Tibial nerve (tissue), 4 donors: ENCODE measurements around the gene CFAP221.

Experiments
- CTCF ChIP-seq, 5 experiments: fragments of 200-600 bp in 3 of 5; fragments of 450-650 bp in 2 of 5; sonication (generic) in 3 of 5; IDR thresholded peaks; one replicate each; pipeline ENCODE4 v1.5.1; 2016 to 2019; ENCODE audit warnings: antibody characterized with exemption in 5 of 5, mild to moderate bottlenecking in 3 of 5, moderate library complexity in 2 of 5
- EP300 ChIP-seq, 2 donors: sonication (generic); formaldehyde crosslinking; IDR thresholded peaks; one replicate each; pipeline ENCODE4 v1.6.1; 2017; ENCODE audit warnings: antibody characterized with exemption in 2 of 2, mild to moderate bottlenecking in 1 of 2
- POLR2A ChIP-seq, 2 donors: fragments of 450-650 bp; IDR thresholded peaks; one replicate each; pipeline ENCODE4 v1.6.1; 2017; ENCODE audit warnings: antibody characterized with exemption in 2 of 2, mild to moderate bottlenecking in 2 of 2, moderate library complexity in 2 of 2

DNA sequence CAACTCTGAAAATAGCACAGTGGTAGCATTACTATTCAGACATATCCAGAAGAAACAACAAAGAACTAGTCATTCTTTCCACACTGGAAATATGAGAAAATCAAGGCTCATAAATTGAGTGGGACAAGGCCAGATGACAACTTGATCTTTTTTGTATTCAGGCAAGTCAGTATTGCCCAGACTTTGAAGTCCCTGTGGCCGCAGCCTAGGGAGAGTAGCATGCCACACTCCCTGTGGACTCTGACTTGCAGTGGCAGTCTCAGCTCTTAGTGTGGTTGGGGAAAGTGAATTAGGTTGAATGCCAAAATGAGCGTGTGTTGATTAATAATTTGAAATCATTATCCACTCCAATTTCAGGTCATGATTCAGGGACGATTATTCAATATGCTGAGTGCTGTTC lies 81.0 kb downstream of the CFAP221 start:
- no peak for TF ChIP-seq CTCF (IDR thresholded peaks at IDR 0.05)
- TF ChIP-seq POLR2A (IDR thresholded peaks at IDR 0.05) = no peak
- TF ChIP-seq EP300 (IDR thresholded peaks at IDR 0.05) = no peak
